NK-92 (cell line): ENCODE results near the gene CALML6.

Experiments
- DNase-seq: peaks from one replicate; lab custom pipeline; 2025; ENCODE audit not compliant: unreplicated experiment; lab: John Stamatoyannopoulos, UW

The CALML6 gene

DNA sequence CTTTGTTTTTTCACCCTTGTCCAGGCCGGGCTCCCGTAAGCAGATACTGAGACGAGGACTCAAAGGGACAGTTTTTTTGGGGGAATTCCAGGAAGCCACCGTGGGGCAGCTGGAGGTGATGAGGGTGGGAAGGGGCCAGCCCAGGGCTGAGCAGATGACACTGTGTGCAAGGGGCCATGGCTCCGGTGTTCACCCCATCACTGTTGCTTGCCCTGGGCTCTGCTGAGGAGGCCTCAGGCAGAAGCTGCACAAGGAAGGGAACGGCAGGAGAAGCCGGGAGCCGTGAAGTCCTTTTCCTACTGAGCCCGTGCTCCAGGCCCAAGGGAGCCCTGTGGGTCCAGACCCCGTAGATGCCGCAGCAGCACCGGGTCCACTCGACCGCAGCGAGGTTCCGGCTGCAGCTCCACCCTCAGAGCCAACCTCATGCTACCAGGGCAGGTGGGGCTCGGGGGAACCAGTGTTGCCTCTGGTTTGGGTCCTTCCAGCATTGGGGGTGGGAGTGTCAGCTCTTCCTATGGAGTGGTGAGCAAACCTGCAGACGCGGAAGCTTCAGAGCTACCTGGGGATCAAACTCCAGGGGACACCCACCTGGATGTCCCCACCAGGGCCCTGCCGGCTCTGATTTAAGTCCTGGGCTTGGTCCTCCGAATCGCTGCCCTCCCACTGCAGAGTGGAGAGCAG is 4.3 kb upstream of the CALML6 start:
- DNase-seq, result no peak

DNA sequence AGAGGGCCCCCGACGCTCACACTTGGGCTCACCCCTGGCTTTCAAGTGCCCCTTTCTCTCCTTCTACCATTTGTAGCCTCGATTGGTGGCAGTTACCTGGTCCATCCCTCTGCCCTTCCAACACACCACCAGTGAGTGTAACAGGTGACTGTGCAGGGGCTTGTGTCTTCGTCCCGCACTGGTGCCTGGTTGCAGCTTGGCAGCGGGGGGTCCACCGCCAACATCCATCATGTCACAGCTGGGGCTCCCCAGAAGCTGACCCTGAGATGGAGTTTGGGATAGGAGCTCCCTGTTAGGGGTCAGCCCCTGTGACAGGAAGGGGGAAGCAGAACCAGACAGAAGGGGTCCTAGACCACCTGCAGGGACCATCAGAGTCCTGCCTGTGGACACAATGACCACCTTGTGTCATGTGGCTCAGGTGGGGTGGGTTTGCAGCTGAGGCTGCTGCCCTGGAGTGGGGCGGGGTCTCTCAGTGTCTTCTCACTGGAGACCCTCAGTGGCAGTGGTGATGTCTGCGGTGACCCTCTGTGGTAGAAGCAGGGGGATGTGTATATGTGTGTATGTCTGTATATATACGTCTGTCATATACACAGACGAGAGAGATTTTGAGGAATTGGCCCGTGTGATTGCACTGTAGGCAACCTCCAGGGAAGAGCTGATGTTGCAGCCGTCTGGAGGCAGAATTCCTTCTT is 3.6 kb upstream of the CALML6 start:
- no peak for DNase-seq

DNA sequence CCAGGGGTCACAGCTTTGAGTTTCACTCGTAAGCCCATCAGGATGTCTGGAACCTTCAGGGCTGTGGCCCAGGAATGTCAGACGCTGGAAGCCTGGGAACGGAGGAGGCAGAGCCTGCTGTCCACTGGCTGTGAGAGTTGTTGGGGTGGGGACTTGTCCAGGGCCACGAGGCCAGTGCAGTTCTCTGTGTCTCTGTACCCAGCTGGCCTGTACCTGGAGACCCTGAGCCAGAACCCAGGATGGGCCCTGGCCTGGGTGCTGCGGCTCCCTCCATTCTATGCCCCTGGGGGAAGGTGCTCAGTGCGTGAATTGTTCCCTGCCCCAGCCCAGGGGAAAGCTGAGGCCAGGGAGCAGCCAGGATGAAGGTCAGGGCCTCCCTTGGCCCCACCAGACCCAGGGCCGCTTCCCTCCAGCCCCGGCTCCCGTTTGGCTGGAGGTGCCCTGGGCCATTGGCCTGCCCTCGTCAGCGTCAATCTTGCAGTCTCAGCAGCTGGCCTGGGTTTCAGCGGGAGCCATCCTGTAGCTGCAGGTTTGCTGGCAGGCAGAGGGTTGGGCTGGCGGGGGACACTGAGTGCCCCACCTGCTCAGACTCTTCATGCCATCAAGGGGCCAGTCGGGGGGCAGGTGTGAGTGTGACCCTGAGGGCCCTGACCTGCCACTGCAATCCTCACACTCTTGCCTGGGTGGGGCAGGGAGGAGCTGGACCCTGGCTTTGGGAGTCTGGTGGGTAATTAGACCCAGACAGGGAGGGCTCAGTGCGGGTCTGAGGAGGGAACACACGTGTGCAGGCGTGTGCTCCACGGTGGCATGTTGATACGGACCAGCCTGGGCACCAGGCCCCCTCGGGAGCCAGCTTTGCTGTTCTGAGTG is 724 bp upstream of the CALML6 start:
- no peak for DNase-seq

DNA sequence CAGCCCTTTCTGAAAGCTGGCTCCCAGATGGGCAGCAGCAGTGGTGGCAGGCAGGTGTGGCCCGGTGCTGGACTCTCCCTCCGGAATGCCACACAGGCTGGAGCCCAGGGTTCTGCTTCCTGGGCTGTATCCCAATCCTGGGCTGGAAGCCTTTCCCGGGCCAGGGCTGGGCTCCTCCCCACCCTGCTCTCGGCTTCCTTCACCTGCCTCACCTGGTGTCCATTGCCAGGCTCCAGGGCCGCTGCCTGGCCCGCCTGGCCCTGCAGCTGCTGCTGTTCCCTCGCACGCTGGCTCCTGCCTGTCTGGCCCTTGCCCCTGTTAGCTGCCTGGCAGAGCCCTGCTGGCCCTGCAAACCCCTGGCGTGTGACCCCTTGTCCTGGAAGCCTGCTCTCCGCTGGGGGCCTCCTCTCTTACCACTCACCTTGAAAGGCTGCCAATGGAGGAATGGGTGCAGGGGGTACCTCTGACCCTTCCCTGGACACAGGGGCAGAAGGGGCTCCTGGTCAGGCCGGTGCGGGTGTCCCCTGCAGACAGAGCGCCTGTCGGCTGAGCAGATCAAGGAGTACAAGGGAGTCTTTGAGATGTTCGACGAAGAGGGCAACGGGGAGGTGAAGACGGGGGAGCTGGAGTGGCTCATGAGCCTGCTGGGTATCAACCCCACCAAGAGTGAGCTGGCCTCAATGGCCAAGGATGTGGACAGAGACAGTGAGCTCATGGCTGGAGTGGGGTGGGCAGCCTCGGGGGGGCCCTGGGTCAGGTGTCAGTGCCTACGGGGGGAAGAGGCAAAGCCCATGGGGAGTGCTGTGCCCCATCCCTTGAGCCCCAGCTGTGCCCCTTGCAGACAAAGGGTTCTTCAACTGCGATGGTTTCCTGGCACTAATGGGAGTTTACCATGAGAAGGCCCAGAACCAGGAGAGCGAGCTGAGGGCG is 1.1 kb downstream of the CALML6 start:
- DNase-seq, result no peak

DNA sequence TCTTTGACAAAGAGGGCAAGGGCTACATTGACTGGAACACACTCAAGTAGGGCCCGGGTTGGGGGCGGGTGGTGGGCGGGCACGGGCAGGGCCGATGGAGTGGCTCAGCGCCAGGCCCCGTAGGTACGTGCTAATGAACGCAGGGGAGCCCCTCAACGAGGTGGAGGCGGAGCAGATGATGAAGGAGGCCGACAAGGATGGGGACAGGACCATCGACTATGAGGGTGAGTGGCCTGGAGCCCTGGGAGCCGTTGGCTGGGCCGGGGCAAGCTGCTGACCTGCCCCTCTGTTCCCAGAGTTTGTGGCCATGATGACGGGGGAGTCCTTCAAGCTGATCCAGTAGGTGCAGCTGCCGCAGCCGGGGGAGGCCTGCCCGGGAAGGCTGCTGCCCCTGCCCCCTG is 1.8 kb downstream of the CALML6 start:
- DNase-seq, result no peak

DNA sequence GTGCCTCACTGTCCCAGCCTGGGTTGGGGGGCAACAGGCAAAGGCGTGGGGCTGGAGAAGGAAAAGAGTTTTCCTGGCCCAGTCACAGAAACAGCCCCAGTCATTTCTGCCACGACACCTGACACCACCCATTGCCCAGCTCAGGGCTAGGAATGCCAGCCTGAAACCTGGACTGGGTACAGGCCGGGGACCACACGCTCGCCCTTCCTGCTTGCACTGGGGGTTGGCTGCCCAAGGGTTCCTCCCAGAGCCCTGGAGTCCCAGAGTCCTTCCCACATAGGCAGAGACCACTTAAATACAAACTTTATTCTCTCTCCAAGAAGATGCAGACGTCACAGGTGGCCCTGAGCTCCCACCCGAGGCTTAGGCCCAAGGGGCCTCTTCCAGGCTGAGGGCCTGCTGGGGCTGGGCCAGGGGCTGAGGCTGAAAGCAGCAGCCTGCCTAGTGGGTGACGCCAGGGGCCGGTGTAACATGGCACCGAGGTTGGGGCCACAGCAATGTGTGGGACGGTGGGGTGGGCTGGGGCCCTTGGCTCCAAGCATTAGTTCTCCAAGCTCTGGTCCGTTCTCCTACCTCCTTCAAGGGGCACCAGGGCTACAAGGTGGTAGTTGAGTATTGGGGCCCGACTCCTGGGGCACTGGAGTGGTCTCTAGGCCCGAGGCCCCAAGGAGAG is 2.4 kb downstream of the CALML6 start:
- DNase-seq, result no peak

DNA sequence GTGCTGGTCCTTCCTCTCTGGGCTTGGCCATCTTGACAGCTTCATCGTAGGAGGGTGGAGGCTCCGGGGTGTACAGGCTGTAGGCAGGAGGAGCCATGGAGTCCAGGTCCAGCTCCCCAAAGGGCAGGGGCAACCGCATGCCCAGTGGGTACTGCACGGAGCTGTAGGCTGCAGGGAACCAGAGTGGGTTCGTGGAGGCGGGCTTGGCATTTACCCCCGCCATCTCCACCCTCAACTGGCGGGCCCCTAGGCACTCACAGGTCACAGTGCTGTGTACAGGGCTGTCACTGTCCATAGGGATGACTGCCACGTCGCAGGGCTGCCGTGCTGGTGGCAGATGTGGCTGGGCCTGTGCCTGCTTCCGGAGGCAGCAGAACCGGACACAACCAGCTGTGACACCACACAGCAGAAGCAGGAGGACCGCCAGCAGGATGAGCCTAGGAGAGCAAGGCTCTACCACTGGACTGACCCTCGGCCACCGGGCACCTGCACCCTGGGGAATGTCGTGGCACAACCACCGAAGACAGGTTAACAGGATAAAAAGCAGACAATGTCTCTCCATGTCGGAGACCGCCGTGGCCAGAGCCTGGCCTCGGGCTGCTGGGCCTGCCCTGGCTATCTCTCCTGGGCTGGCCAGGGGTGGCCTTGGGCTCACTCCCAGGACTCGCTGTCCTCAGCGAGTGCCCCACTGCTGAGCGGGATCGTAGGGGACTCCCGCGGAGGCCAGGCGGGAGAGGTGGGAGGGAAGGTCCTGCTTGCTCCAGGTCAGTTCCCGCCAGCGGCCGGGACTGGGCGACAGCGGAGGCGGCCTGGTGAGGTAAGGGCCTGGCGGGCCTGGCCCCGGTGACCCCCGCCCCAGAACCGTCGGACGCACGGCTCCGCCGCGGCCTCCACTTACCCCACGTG is 3.2 kb downstream of the CALML6 start:
- no peak for DNase-seq

DNA sequence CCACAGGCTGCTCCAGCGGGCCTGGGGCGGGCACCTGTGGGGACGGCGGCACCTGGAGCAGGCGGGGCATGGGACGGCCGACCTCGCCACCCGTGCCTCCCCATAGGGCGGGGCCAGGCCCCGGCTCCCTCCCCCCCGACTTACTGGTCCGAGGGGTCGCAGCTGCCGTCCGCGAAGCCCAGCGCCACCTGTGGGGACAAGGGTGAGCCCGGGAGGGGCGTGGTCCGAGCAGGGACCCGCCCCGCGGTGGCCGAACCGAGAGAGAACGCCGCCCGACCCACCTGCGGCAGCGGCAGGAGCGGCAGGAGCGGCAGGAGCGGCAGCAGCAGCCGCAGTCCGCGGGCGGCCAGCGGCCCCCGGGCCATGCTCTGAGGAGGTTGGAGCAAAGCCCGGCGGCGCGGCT is 3.8 kb downstream of the CALML6 start, which contains the start of gene TMEM52:
TSS of gene TMEM52 (minus strand) at position 379 of the 403 bp plus-strand sequence. CDS start at position 365, 14 bp downstream.
- no peak for DNase-seq

DNA sequence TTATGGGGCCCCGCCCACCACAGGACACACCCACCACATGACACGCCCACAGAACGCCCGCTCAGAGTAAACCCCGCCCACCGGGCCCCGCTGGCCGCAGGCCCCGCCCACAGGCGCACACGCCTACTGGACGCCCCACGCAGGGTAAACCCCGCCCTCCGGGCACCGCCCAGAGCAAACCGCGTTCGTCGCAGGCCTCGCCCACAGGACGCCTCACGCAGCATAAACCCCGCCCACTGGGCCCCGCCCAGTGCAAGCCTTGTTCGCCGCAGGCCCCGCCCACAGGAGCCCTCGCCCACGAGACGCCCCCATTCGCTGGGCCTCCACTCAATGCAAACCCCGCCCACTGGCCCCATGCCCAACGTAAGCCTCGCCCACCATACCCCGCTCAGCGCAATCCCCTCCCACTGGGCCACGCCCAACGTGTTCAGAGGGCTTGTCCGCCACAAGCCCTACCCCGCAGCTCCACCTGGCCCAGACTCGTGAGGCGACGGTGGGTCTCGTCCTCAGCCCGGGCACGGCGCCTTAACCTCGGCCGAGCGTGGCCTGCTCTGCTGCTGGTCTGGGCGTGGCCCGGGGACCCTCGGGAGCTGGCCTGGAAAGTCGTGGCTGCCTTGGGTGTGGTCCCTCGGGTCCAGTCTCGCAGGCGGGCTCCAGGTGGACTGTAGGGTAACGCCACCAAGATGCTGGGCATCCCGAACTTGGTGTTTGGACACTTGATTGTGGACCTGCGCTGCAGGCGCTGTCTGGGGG is 4.4 kb downstream of the CALML6 start:
- DNase-seq, result peak; percentile 94

DNA sequence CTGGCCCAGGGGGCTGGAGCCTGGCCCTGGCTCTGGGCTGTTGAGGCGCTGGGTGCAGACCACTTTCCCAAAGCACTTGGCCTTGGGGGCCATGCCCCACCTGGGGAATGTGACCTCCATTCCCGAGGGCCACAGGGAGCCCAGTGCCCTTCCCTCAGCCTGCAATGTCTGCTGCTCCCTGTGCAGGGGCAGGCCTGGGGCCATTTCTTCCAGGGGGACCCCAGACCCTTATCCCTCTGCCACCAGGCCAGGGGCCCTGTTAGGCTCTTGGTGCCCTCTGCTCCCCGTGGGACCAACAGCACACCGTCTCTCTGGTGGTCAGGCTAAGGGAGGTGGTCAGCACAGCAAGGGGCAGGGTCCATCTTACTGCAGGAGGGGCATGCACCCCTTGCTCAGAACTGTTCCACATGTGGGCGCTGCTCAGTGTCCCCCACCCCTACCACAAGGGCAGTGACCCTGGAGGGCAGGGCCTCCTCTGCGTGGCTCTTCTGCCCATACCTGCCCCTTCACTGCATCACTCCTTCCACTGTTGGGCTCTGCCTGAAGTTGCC is 5.1 kb downstream of the CALML6 start:
- no peak for DNase-seq

DNA sequence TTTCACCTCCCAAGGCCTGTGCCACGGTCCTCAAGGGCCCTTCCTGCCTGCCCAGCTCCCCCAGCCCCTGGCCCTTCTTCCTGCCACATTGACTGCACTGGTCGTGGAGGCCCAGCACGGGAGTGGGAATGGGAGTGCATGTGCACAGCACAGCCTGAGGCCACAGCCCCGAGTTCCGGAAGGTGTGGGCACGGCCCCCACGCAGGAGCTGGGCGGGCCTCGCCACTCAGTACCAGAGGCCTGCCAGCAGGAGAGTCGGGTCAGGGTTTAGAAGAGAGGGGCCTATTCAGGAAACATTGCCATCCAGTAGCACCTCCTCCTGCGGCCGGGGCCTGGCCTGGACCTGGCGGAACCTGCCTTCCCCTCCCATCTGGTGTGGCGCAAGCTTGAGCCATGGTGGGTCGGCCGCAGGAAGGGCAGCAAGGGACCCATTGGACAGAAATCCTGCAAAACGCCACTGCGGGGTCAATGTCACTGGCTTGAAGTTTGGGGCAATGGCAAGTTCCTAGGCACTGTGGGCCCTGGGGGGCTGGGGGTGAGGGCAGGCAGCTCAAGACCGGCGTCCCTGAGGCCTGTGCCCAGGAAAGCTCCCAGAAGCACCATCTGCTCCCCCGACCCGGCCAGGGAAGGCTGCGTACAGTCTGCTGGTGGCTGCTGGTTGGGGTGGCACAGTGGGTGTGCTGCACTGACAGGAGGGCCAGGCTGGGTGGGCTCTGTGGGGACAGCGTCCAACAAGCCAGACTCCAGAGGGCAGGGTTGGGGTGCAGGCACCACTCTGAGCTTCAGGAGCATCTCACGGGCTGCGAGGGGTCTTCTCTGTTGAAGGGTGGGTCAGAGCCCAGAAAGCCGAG is 5.8 kb downstream of the CALML6 start:
- DNase-seq, result no peak

DNA sequence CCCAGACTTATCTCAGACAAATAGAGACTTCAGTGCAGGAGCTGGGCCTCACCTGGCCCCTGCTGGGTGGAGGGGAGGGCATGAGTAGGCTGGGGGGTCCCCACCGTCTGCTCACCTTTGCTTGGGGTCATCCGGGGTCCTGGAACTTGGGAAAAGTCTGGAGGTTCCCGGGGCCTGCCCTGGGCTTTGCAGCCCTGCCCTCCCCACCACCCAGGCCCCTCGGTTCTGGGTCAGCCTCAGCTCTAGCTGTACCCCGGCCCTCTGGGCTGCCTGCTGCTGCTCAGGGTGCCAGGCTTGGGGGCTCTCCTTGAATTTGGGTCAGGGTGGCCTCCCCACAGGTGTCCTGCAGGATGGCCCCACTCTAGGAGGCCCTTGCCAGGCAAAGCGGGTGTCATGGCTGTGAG is 6.4 kb downstream of the CALML6 start:
- DNase-seq, result no peak

DNA sequence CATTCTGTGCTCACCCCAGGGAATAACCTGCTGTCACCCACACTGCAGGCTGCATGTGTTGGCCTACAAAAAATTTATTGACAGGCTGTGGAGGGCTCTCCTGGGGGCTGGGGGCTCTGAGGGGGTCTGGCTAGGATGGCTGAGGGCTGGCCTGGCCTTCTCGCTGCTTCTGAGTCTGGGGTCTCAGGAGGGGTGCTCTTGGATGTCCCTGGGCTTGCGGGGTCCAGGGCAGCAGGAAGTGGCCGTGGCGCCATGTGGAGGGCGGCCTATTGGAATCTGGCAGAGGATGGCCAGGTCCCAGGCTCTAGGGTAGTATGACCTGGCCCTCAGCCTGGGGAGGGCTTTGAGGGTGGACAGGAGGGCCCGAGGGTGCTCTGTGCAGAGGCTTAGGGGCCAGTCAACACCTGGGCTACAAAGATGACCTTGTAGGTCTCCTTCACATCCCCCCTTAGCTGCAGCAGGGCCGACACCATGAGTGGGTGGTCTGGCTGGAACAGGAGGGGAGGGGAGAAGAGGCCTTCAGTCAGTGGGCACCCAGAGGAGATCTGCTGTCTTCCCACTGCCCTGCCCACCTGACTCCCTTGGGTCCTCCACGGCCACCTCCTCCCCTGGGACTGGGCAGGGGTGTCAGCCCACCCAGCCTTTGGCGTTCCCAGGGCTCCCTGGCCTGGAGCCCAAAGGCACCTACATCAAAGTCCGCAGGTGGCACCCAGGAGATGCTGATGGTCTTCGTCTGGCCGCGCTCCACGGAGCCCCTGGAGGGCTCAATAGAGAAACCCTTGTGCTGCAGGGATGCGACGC is 7.0 kb downstream of the CALML6 start:
- no peak for DNase-seq

DNA sequence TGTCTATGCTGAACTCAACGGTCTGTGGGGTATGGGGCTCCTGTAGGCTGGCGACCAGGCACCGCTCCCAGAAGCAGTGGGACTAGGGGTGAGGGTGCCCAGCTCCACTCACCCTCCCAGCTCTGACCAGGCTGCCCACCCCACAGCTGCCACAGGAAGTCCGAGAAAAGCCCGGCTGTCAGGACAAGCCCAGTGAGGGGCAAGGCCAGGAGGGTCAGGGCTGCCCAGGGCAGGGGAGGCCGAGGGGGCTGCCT is 7.6 kb downstream of the CALML6 start:
- no peak for DNase-seq

DNA sequence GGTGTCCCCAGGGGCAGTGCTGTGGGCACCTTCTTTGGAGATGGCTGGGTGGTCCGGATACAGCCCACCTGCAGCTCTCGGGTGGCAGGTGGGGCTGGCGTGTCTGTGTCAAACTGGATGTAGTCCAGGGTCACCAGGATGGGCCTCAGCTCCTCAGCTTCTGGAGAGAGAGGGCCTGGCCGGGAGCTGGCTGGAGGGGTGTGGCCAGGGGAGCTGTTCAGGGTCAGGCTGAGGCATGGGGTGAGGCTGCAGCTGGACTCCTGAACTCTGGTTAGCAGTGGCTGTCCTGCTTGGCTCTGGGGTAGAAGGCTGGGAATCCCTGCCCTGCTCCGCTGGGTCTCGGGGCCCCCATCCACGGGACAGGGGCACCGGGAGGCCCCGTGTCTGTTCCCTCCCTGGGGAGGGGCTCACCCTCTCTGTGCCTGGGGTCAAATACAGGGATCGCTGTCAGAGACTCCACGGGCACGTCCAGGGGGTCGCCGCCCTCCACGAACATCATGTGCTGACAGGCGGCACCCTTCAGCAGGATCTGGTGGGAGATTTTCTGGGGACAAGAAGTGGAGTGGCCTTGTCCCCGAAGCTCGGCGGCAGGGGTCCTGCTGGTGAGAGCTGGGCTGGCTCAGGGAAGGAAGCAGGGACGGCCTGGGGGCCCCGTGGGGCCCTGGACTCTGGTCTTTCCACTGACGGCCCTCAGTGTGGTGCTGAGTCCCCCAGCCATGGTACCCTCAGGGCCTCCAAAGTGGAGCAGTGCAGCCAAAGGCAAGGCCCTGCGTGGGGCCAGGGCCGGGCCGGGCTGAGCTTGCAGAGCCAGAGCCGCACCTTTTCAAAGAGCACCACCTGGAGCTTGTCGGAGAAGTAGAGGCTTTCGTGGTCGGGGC is 8.1 kb downstream of the CALML6 start:
- no peak for DNase-seq

DNA sequence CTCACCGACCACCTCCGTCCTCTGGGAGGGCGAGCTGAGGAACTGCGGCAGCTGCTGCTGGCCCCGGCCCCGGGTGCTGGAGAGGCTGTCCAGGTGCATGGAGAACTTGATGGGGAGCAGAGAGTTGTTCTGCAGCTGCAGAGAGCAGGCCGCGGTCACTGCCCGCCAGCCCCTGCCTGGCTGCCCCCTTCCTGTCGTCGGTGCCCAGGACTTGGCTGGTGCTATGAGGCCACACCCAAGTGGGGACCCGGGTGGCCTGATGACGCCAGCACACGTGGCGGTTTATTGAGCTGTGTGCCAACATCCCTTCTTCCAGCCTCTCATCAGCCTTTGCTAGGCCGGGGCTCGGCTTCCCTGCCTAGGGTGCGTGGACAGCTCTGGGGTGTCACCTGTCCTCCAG is 9.3 kb downstream of the CALML6 start:
- no peak for DNase-seq
